Neural crest cell (in vitro differentiated cells): ENCODE data around the gene FLOT1. TPM values are rescaled to one million over a fixed set of nuclear protein-coding genes. Genes with fewer than 3 reads are reported as not detected.
A peak's percentile ranks its signal among the peaks of the same experiment; 100 is the strongest.
"Not testable (repeated sequence)": the region's sequence is repeated elsewhere in the genome, so short reads cannot be mapped to it uniquely, and the experiment has no call there.

ENCODE experiments used
- DNase-seq: peaks from one replicate; pipeline ENCODE4 v3.0.0; 2021; ENCODE audit warnings: low read depth, mixed read lengths, low spot score
- H3K27ac Mint-ChIP-seq: one replicate; pipeline ENCODE4 v1.8.0; 2021; ENCODE audit warnings: mild to moderate bottlenecking, mixed read lengths; ENCODE audit not compliant: unreplicated experiment
- H3K27me3 Mint-ChIP-seq: 2 replicates; pipeline ENCODE4 v1.8.0; 2021; ENCODE audit warnings: low read depth, mild to moderate bottlenecking, mixed read lengths
- H3K36me3 Mint-ChIP-seq: 2 replicates; pipeline ENCODE4 v1.8.0; 2021; ENCODE audit warnings: low read depth, mild to moderate bottlenecking, mixed read lengths
- H3K4me1 Mint-ChIP-seq: 2 replicates; pipeline ENCODE4 v1.8.0; 2021; ENCODE audit warnings: mixed read lengths
- H3K4me3 Mint-ChIP-seq: one replicate; pipeline ENCODE4 v1.8.0; 2021; ENCODE audit warnings: mild to moderate bottlenecking, mixed read lengths
- H3K9me3 Mint-ChIP-seq: 2 replicates; pipeline ENCODE4 v1.8.0; 2021; ENCODE audit warnings: mixed read lengths
- total RNA-seq: library from RNA; stranded (reverse); gene quantifications from 2 replicates; pipeline ENCODE4 v1.2.1, GENCODE V29; 2021
- TF ChIP-seq, protein P1 (sequence below): fragments of 200-600 bp; sonication (generic); conservative IDR thresholded peaks from 2 replicates; pipeline ENCODE4 v1.5.0; 2021; ENCODE audit warnings: antibody characterized with exemption, mild to moderate bottlenecking

The FLOT1 gene
- total RNA-seq, 1 donor from 2014 or later: 100 TPM

DNA sequence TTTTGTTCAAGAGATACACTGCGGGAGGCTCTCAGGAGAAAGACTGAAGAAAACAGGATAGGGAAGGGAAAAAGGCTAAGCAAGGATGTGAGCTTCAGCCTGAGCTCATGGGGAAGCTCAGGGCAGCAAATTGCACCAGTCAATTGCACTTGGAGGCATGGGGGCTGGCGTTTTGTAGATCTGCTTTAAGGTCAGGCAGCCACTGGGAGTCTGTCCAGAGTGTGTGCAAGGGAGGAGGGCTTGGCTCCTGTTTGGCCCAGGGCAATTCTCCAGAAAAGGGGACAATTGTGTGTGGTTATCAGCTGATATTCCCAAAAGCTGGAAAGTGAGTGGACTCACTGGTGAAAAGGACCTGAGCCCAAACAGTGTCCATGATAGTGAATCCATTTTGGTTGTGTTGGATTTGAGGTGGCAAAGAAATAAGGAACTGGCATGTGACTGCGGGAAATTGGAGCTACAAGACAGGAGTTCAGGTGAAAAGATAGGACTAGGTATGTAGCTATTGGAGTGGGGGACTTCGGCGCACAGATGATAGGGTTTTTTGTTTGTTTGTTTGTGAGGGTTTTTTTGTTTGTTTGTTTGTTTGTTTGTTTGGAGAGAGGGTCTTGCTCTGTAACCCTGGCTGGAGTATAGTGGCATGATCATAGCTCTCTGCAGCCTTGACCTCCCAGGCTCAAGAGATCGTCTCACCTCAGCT is 24.1 kb upstream of the FLOT1 start:
- H3K36me3 Mint-ChIP-seq: no peaks in the 10 kb centered on the region
- TF ChIP-seq, protein P1, sequence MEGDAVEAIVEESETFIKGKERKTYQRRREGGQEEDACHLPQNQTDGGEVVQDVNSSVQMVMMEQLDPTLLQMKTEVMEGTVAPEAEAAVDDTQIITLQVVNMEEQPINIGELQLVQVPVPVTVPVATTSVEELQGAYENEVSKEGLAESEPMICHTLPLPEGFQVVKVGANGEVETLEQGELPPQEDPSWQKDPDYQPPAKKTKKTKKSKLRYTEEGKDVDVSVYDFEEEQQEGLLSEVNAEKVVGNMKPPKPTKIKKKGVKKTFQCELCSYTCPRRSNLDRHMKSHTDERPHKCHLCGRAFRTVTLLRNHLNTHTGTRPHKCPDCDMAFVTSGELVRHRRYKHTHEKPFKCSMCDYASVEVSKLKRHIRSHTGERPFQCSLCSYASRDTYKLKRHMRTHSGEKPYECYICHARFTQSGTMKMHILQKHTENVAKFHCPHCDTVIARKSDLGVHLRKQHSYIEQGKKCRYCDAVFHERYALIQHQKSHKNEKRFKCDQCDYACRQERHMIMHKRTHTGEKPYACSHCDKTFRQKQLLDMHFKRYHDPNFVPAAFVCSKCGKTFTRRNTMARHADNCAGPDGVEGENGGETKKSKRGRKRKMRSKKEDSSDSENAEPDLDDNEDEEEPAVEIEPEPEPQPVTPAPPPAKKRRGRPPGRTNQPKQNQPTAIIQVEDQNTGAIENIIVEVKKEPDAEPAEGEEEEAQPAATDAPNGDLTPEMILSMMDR: no peak
- DNase-seq: no peak
- H3K4me3 Mint-ChIP-seq: no peak overlapping the region
- no peak overlapping the region for H3K27ac Mint-ChIP-seq
- peaks cover 59% of the 10 kb centered on the region for H3K4me1 Mint-ChIP-seq
- no peaks in the 10 kb centered on the region for H3K9me3 Mint-ChIP-seq
- H3K27me3 Mint-ChIP-seq: no peaks in the 10 kb centered on the region

DNA sequence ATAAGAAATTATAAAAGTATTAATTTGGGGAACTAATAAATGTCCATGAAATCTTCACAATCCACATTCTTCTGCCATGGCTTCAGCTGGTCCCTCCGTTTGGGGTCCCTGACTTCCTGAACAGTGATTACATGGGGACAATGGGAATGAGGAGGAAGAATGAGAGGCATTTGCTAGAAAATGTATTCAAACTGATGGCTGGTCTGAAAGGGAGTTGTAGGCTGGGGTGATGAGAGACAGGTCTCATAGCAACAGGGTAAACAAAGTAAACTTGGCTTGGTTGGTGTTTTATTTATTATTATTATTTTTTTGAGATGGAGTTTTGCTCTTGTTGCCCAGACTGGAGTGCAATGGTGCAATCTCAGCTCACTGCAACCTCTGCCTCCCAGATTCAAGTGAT is 23.0 kb upstream of the FLOT1 start:
- not testable (repeated sequence) for H3K9me3 Mint-ChIP-seq, H3K36me3 Mint-ChIP-seq, DNase-seq, H3K27ac Mint-ChIP-seq, H3K4me3 Mint-ChIP-seq, H3K27me3 Mint-ChIP-seq
- H3K4me1 Mint-ChIP-seq: peaks cover 59% of the 10 kb centered on the region

DNA sequence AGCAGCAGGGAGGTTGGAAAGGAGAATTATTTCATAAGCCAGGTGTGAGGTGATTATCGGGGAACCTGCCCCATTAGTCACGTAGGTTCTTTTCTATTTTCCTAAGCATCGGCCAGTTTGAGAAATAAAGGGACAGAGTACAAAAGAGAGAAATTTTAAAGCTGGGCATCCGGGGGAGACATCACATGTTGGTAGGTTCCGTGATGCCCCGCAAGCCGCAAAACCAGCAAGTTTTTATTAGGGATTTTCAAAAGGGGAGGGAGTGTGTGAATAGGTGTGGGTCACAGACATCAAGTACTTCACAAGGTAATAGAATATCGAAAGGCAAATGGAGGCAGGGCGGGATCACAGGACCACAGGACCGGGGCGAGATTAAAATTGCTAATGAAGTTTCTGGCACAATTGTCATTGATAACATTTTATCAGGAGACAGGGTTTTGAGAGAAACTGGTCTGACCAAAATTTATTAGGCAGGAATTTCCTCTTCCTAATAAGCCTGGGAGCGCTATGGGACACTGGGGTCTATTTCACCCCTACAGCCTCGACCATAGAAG is 22.1 kb upstream of the FLOT1 start:
- not testable (repeated sequence) for DNase-seq, H3K9me3 Mint-ChIP-seq, H3K36me3 Mint-ChIP-seq, H3K27me3 Mint-ChIP-seq
- Mint-ChIP-seq H3K4me3 (peak overlapping the region; percentile 41), H3K4me1 (peaks cover 52% of the 10 kb centered on the region), H3K27ac (peak overlapping the region; percentile 90)
- TF ChIP-seq, protein P1: peak; percentile 6

DNA sequence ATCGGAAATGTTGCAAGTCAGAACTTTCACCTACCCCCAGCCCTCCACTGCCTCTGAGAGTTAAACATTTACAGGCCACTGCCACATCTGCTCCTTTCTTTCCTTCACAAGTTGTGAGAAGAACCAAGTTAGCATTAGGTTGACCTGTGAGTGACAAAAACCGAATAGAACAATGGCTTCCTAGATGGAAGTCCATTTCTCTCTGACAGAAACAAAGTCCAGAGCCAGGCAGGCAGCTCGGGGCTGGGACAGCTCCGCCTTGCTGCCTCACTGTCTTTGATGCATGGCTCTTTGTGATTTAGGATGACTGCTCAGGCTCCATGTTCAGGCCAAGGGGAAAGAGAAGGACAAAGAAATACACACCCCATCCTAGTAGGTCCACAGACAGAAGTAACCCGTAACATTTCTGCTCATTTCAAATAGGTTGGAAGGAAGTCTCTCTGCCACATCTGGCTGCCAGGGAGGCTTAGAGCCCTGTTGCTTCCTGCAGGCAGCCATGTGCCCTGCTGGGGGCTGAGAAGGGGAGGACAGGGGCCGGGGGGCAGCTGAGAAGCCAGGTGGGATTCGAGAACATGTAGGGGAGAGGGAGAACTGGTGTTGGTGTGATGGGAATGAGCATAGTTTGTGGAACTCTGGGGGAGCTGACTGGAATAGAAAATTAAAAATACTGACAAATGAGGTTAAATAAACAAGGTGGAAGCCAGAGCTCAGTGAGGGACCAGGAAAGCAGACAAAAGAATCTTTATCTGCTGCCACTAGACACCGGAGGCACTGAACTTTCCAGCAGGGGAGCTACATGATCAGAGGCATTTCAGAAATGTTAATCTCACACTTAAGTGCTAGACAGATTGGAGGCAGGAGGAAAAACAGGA is 21.4 kb upstream of the FLOT1 start:
- Mint-ChIP-seq H3K4me3 (peak overlapping the region; percentile 41), H3K27ac (peak overlapping the region; percentile 90), H3K9me3 (no peaks in the 10 kb centered on the region), H3K27me3 (no peaks in the 10 kb centered on the region), H3K36me3 (no peaks in the 10 kb centered on the region), H3K4me1 (peaks cover 45% of the 10 kb centered on the region)
- TF ChIP-seq, protein P1: peak; percentile 18
- no peak for DNase-seq

DNA sequence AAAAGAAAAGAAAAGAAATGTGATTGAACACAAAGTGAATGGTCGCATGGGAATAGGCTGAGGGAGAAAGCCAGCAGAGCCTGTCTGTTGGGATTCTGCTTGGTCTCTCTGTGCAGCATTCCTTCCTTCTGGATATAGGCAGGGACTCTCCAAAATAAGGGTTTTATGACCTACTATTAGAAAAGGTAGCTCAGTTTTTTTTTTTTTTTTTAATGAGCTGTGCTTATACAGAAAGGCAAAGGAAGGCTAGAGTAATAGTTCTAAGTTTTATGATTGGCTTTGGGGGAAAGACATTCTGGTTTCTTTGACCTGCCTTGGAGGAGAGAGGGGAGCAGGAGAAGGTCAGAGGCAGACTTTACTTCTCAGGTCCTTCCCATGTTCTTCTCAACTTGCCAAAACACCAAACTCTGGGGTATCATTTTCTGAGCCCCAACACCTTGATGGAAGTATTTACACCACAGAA is 20.7 kb upstream of the FLOT1 start:
- Mint-ChIP-seq H3K4me3 (no peak overlapping the region), H3K4me1 (peaks cover 41% of the 10 kb centered on the region), H3K27me3 (no peaks in the 10 kb centered on the region), H3K27ac (peak overlapping the region; percentile 90), H3K36me3 (no peaks in the 10 kb centered on the region), H3K9me3 (no peaks in the 10 kb centered on the region)
- TF ChIP-seq, protein P1: no peak
- no peak for DNase-seq
